MM.1S (cell line): Measurements from ENCODE around the gene LASP1.

Experiments used
- CTCF ChIP-seq: fragments of 300-600 bp; sonication (generic); IDR thresholded peaks from 2 replicates; pipeline ENCODE4 v1.5.1; 2016; ENCODE audit warnings: antibody characterized with exemption, low read length, mixed read lengths
- EZH2 ChIP-seq: fragments of 300-600 bp; sonication (generic); optimal IDR thresholded peaks from 2 replicates; pipeline ENCODE3; 2017; ENCODE audit warnings: low read depth, mild to moderate bottlenecking, antibody characterized with exemption, low read length, mixed read lengths

GRCh38 chr17:38868817-38869525, 887 bp upstream of the LASP1 start:
- peak; percentile 72 for TF ChIP-seq CTCF
- TF ChIP-seq EZH2 = no peak
